CD4-positive, alpha-beta T cell treated with Interleukin-17A for 1 hour (primary cell): ENCODE measurements around the gene NELFB.
A peak's percentile ranks its signal among the peaks of the same experiment; 100 is the strongest.

ENCODE experiments used
- DNase-seq: peaks from one replicate; pipeline ENCODE4 v3.0.0-alpha.2; 2020

Gene NELFB

GRCh38 chr9:137269231-137269772, 14.2 kb downstream of the NELFB start:
- no peak for DNase-seq

- DNase-seq, result peak; percentile 33
These were observed 16.0 kb downstream of the NELFB start for GRCh38 chr9:137270929-137271695.

- no peak for DNase-seq
These were observed 16.6 kb downstream of the NELFB start for GRCh38 chr9:137271696-137272076.

GRCh38 chr9:137272241-137273094, 17.3 kb downstream of the NELFB start:
- no peak for DNase-seq

- DNase-seq, result no peak
These were observed 18.0 kb downstream of the NELFB start for GRCh38 chr9:137273095-137273490.

GRCh38 chr9:137273611-137274320, 18.6 kb downstream of the NELFB start:
- no peak for DNase-seq

- DNase-seq, result no peak
These were observed 20.1 kb downstream of the NELFB start for GRCh38 chr9:137275203-137275587.

GRCh38 chr9:137275588-137276472, 20.7 kb downstream of the NELFB start:
- no peak for DNase-seq

- no peak for DNase-seq
These were observed 21.6 kb downstream of the NELFB start for GRCh38 chr9:137276473-137277328.

GRCh38 chr9:137277329-137278041, 22.4 kb downstream of the NELFB start, which contains the start of gene TOR4A:
Gene TOR4A, plus strand, starts transcription at chr9:137277726. Its CDS starts 964 bp downstream, at chr9:137278690.
- peak; percentile 34 for DNase-seq

- no peak for DNase-seq
These were observed 23.1 kb downstream of the NELFB start for GRCh38 chr9:137278061-137278701.

- no peak for DNase-seq
These were observed 23.9 kb downstream of the NELFB start for GRCh38 chr9:137278721-137279711.

GRCh38 chr9:137279741-137280473, 24.8 kb downstream of the NELFB start:
- no peak for DNase-seq

GRCh38 chr9:137280474-137281344, 25.6 kb downstream of the NELFB start:
- DNase-seq, result peak; percentile 21

- no peak for DNase-seq
These were observed 26.4 kb downstream of the NELFB start for GRCh38 chr9:137281345-137282116.

GRCh38 chr9:137286975-137287383, 31.9 kb downstream of the NELFB start:
- peak; percentile 29 for DNase-seq
